ENCODE measurements around the gene DBX1. TPM values are rescaled to one million over a fixed set of nuclear protein-coding genes. Genes with fewer than 3 reads are reported as not detected.

Gene DBX1
- total RNA-seq, 4 donors from 2014 or later, result not detected

DNA sequence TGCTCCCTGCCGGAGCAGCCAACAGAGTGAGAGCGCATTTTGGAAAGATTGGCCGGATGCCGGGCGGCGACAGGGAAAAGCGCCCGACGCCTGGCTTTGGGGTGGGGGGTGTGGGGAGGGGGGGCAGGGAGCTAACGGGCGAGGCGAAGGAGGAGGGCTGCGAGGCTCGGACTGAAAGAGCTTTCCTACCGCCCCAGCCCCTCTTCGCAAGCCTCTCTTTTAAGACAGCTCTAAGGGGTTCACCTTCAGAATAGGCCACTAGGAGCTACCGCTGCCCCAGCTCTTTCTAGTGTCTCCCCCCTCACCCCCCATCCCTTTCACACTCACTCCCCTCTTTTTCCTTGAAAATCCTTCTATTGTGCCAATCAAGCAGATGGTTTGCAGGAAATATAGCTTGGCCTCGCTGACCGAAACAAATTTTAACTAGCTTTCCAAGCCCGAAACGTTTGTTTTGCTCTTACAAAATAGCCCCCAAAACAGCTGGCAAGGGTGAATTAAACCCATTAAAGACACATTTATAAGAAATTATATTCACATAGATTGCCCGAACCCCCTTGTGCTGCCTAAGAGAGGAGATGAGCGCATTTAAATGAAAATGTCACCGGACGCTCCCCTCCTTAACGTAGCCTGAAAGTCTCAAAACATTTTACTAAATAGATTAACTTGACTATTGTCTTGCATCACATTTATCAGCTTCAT lies 3.7 kb upstream of the DBX1 start:
- 15% methylated on average over 24 of the region's 26 CpGs for WGBS
- peak overlapping the region; percentile 29 for H3K4me3 ChIP-seq

DNA sequence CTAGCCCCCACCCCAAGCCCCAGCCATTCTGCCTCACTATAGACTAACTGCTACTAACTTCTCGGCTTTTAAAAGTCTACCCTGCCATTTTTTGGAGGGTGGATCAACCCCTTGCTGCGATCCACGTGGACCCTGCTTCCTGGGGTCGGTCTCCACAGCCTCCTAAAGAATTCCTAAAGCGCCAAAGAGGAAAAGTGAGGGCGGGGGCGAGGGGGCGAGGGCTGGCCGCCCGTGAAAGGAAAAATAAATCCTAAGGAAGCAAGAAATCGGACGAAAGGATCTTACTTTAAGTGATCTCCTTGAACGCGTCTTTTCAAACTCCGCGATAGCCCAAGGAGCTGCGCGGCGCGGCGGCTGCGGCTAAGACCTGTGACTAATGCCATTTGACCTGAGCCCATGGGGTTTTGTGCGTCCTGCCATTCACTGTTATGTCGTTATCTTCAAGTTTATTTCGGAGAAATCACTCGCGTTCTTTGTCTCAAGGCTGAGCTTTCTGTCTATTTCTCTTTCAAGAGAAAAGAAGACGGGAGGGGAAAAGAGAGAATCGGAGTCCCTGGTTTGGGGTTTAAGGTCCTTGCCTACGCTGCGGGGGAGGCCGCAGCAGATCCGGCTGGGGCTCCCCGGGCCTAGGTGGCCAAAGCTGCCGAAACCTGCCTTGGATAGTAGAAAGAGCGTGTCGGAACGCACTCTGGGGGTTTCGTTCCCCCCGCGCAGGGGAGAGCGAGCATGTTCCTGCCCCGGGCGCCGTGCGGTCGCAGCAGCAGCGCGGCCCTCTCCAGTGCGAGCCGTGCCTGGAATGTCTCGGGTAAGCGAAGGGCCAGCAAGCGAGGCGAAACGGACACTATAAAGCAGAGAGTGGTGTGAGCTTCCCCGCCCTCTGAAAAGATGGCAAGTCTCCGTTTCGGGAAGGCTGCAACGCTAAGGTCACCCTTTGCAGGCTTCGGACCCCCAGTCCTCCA lies 2.8 kb upstream of the DBX1 start:
- peaks cover 25% of the 10 kb centered on the region for H3K4me1 ChIP-seq
- H3K9me3 ChIP-seq, result no peaks in the 10 kb centered on the region
- no peaks in the 10 kb centered on the region for H3K36me3 ChIP-seq
- WGBS, result 2% methylated on average over 41 of the region's 61 CpGs
- TF ChIP-seq, protein P1, sequence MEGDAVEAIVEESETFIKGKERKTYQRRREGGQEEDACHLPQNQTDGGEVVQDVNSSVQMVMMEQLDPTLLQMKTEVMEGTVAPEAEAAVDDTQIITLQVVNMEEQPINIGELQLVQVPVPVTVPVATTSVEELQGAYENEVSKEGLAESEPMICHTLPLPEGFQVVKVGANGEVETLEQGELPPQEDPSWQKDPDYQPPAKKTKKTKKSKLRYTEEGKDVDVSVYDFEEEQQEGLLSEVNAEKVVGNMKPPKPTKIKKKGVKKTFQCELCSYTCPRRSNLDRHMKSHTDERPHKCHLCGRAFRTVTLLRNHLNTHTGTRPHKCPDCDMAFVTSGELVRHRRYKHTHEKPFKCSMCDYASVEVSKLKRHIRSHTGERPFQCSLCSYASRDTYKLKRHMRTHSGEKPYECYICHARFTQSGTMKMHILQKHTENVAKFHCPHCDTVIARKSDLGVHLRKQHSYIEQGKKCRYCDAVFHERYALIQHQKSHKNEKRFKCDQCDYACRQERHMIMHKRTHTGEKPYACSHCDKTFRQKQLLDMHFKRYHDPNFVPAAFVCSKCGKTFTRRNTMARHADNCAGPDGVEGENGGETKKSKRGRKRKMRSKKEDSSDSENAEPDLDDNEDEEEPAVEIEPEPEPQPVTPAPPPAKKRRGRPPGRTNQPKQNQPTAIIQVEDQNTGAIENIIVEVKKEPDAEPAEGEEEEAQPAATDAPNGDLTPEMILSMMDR (IDR thresholded peaks at IDR 0.05), result no peak
- TF ChIP-seq POLR2A (IDR thresholded peaks at IDR 0.05), result no peak
- no peak for TF ChIP-seq POLR2AphosphoS5 (IDR thresholded peaks at IDR 0.05)
- no peak for TF ChIP-seq EP300 (IDR thresholded peaks at IDR 0.05)
- H3K27ac ChIP-seq, result no peak overlapping the region
- DNase-seq (ENCODE audit: low spot score in 2 of 2), result no peak
- H3K4me3 ChIP-seq, result peak overlapping the region; percentile 29
- peaks cover 99% of the 10 kb centered on the region for H3K27me3 ChIP-seq

More for the DNA sequence above, 3.7 kb upstream of the DBX1 start:
- H3K27me3 ChIP-seq, result peaks cover 99% of the 10 kb centered on the region
- peaks cover 2% of the 10 kb centered on the region for H3K9me3 ChIP-seq
- H3K27ac ChIP-seq, result no peak overlapping the region
- DNase-seq (ENCODE audit: low spot score in 2 of 2), result no peak
- no peaks in the 10 kb centered on the region for H3K36me3 ChIP-seq
- no peak for TF ChIP-seq POLR2A (IDR thresholded peaks at IDR 0.05)
- TF ChIP-seq EP300 (IDR thresholded peaks at IDR 0.05), result no peak
- TF ChIP-seq, protein P1 (IDR thresholded peaks at IDR 0.05), result no peak
- TF ChIP-seq POLR2AphosphoS5 (IDR thresholded peaks at IDR 0.05), result no peak
- peaks cover 25% of the 10 kb centered on the region for H3K4me1 ChIP-seq

DNA sequence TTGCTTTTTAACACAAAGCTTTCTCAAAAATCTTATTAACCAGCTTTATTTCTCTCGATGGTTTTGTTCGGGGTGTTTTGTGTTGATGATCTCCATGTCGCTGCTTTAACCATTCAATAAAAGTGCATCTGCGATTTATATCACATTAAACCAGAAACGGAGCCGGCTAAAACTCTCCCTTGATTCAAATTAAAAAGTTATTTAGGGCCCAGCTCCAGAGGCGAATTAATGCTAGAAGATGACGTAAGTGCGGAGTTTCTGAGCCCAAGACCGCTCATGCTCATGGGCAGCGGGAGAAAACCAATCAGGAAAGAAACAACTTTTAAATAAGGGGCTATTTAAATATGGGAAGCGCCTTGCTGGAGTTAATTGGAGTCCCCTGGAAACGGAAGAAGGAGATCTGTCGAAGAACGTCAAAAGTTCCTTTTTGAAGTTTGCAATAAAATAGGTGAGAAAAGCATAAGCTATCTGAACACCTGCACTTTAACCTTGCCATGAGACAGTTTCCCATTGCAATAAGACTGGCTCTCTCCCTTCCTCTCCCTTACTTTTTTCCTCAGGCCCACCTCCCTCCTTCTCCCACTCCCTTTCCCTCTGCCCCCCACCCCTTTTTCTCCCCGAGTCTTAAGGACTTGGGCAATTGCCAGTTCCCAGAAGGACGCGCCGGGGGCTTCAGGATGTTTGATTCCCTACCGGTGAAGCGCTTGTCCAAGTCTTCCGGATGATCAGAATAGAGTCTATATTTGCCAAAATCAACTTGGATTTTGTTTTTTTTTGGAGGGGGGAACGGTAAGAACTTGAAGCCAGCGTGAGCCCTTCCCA lies 1.9 kb upstream of the DBX1 start:
- no peak overlapping the region for H3K27ac ChIP-seq
- H3K4me3 ChIP-seq, result no peak overlapping the region
- H3K4me1 ChIP-seq, result peaks cover 29% of the 10 kb centered on the region
- WGBS, result 8% methylated on average over 24 of the region's 24 CpGs
- peaks cover 100% of the 10 kb centered on the region for H3K27me3 ChIP-seq
- DNase-seq (ENCODE audit: low spot score in 2 of 2), result no peak
- TF ChIP-seq, protein P1 (IDR thresholded peaks at IDR 0.05), result no peak
- TF ChIP-seq POLR2AphosphoS5 (IDR thresholded peaks at IDR 0.05), result no peak
- TF ChIP-seq EP300 (IDR thresholded peaks at IDR 0.05), result no peak
- no peak for TF ChIP-seq POLR2A (IDR thresholded peaks at IDR 0.05)
- no peaks in the 10 kb centered on the region for H3K9me3 ChIP-seq
- no peaks in the 10 kb centered on the region for H3K36me3 ChIP-seq

DNA sequence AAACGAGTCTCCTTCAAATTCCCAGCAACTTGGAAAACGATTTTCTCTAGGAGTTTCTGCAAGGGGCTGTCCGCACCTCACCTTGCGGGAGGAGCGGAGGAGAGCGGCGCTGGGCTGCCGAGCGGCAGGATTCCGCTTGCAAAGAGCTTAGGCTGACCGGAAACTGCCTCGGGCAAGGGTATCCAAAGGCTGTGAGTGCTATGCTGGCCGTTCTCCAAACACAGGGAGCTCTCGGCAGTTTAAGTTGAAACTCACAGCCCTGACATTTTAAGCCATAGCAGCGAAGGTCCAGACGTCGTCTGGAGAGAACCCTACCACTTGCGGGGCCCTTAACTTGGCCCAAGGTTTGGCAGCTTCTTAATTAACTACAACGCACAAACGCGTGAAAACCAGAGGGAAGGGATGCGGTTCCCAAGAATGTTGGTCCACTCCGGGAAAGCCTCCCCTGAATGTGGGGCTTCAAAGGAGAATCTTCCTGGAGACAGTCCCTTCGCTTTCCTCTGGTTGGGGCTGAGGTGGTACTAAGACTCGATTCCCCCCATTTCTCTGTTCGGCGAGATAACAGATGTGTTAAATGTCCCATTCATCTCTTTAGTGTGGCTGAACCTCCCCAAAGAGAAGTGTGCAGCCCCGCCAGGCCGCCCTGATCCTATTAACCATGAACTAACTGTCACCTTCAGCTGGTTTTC lies 1.1 kb upstream of the DBX1 start:
- peaks cover 100% of the 10 kb centered on the region for H3K27me3 ChIP-seq
- WGBS, result 10% methylated on average over 23 of the region's 29 CpGs

More for the DNA sequence above, 1.1 kb upstream of the DBX1 start:
- Histone ChIP-seq H3K36me3 (no peaks in the 10 kb centered on the region), H3K9me3 (no peaks in the 10 kb centered on the region), H3K4me1 (peaks cover 37% of the 10 kb centered on the region), H3K27ac (no peak overlapping the region), H3K4me3 (no peak overlapping the region)
- no peak for TF ChIP-seq POLR2AphosphoS5 (IDR thresholded peaks at IDR 0.05)
- TF ChIP-seq, protein P1 (IDR thresholded peaks at IDR 0.05), result no peak
- TF ChIP-seq POLR2A (IDR thresholded peaks at IDR 0.05), result no peak
- no peak for TF ChIP-seq EP300 (IDR thresholded peaks at IDR 0.05)
- DNase-seq (ENCODE audit: low spot score in 2 of 2), result no peak

Measured in suprapubic skin (tissue), 4 donors.